NCI-H460 (cell line): ENCODE results near the gene ROCK2. TPM values are rescaled to one million over a fixed set of nuclear protein-coding genes. Genes with fewer than 3 reads are reported as not detected.
"Not testable (repeated sequence)": the region's sequence is repeated elsewhere in the genome, so short reads cannot be mapped to it uniquely, and the experiment has no call there.

ENCODE experiments used
- DNase-seq: peaks from one replicate; pipeline ENCODE4 v3.0.0-alpha.2; 2016; ENCODE audit warnings: low read depth; ENCODE audit errors: extremely low read depth
- total RNA-seq: library from RNA; depleted of rRNA; stranded (reverse); fragments of >200 nt; shearing (Covaris generic); gene quantifications from 2 replicates; pipeline ENCODE4 v1.2.3, GENCODE V29; 2014

ROCK2 gene
- total RNA-seq, 1 experiment from 2014 or later: 31.7 TPM

DNA sequence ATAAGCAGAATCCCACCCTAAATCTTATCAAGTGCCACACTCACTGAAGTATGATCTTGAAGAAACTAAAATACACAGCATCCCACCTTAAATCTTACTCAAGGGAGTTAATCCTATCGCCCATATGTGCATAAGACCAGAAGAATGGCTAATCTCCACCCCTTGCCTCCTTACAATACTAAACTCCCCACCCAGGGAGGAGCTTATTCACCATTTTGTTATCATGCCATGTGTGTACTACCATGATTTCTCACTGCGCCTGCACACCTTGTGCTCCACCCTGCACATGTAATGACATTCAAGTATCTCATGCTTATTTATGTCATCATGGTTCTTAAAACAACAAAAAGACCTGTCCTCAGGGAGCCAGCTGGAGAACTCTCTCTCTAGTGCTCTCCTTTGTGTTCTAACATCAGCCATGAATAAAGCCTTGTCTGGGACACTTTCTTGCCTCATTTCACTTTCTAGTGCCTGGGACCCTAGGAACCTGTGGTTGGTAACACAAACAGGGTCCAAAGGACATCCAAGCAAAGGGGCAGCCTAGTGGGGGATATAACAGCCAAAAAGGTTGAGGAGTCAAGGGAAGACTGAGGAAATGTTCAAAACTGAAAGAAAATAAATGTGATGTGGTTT is 101.8 kb downstream of the ROCK2 start:
- DNase-seq: no peak

DNA sequence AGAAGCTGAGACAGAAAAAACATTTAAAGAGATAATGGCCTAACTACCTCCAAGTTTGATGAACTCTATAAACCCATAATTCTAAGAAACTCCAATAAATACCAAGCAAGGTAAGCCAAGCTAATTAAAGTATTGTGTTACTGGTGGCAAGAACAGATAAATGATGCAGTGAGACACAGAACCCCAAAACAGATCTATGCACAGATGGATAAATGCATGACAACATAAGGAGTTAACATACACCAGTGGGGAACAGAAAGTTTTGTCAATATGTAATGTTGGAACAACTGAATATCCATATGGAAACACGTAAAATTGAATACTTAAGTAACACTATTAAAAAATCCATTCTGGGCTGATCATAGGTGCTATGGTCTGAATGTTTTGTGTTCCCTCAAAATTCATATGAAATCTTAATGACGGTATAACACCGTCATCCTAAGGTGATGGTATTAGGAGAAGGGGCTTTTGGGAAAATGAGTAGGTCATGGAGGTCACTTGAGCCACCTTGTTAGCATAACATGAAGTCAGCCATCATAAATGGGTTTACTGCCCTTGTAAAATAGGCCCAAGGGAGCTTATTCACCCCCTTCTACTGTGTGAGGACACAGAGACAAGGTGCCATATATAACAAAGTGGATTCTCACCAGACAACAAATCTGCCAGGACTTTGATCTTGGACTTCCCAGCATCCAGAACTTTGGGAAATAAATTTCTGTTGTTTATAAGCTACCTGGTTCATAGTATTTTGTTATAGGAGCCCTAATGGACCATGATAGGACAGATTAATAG is 102.8 kb downstream of the ROCK2 start:
- no peak for DNase-seq

DNA sequence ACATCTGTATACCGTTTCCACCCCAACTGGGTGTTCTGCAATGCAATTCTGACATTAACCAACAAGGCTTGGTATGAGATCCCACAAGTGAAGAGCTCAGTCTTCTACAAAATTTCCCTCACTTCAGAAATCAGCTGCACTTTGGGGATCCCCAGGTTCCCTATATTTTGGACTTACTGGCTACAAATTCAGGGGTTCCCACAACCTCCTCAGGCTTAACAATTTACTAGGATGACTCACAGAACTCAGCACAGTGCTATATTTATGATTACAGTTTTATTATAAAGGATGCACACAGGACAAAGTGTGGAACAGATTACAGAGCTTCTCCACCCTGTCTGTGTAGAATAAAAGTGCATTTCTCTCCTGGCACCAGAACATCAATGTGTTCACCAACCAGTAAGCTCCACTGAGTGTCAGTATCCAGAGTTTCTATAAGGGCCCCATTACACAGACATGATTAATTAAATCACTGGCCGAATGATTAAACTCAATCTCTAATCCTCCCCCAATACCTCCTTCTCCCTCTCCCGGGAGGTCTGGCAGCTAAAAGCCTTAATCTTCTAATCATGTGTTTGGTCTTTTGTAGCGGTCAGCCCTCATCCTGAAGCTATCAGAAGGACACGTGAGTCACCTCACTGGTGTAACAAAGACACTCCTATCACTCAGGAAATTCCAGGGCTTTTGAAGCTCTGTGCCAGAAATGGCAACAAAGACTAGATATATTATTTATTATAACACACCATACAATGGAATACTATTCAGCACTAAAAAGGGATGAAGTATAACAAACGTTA is 104.6 kb downstream of the ROCK2 start:
- DNase-seq: no peak

DNA sequence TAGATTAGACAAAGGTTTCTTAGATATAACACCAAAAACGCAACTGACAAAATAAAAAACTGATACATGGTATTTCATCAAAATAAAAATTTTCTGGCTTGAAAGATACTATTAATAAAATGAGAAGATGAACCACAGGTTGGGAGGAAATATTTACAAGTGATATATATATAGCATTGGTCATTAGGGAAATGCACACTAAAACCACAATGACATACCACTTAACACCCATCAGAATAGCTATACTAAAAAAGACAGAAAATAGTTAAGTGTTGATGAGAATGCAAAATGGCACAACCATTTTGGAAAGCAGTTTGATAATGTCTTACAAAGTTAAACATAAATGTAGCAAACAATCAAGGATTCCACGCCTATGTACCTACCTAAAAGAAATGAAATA is 105.3 kb downstream of the ROCK2 start:
- no peak for DNase-seq

DNA sequence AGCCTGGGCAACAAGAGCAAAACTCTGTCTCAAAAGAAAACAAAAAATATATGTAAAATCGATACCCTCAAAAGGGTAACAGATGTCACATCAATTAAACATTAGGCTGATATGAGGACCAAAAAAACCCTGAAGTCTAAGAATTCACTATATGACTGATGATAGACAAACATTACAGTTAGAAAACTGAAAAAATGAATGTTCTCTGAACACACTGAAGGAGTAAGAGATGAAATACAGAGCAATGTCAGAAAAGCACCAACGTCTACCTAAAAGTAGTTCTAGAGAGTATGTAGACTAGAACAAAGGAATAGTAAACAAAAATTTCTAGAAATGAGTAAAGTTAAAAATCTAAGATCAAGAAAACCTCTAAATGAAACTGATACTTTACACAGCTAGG is 107.3 kb downstream of the ROCK2 start:
- no peak for DNase-seq

DNA sequence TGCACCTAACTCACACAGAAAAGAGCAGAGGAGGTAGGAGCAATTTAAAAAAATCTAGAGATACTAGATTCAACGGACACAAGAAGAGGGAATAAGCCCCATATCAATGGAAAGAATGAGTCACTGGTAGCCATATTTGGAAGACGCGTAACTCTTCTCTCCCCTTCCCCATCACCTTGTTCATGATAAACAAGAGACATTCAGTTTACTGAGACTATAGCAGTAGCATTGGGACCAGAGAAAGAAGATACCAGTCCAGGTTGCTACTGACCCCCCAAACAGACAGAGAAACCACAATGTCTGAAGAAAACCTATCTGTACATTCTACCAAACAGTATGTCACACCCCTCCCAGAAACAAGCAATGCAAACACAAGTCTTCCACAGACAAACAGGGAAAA is 108.1 kb downstream of the ROCK2 start:
- no peak for DNase-seq

DNA sequence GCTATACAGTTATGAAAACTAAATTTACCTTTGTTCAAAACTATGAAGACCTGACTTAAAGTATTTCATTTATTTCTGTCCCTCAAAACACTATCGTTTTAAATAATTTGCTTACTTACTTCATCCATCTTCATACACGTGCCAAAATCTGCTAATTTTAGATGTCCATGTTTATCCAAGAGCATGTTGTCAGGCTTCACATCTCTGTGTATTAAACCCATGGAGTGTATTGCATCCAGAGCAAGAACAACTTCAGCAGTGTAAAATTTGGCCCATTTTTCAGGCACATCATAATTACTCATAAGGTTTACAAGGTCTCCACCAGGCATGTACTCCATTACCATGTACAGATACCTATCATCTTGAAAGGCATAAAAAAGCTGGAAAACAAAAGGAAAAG is 108.9 kb downstream of the ROCK2 start:
- no peak for DNase-seq

DNA sequence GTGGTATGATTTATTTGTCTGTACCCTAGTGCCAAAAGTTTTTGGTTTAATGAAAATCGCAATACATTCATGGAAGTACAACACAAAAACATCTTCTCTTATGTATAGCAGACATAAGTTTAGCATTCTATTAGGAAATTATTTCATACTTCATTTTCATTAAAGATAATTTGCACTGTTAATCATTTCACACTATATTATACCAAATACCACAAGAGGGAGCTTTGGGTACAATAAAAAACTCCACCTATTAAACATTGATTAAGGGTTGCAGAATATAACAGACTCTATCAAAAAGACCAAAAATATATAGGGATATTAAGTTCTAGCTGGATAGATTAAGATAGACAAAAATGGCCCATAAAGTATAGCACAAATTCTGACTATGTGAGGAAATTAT is 110.1 kb downstream of the ROCK2 start:
- peak; percentile 27 for DNase-seq

DNA sequence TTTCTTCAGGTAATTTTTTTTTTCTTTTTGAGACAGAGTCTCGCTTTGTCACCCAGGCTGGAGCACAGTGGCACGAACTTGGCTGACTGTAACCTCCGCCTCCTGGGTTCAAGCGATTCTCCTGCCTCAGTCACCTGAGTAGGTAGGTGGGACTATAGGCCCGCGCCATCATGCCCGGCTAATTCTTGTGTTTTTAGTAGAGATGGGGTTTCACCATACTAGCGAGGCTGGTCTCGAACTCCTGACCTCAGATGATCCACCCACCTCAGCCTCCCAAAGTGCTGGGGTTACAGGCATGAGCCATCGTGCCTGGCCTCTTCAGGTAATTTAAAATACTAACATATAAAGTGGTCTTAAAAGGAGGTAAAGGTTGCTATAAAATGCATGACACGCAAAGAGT is 113.2 kb downstream of the ROCK2 start:
- not testable (repeated sequence) for DNase-seq

DNA sequence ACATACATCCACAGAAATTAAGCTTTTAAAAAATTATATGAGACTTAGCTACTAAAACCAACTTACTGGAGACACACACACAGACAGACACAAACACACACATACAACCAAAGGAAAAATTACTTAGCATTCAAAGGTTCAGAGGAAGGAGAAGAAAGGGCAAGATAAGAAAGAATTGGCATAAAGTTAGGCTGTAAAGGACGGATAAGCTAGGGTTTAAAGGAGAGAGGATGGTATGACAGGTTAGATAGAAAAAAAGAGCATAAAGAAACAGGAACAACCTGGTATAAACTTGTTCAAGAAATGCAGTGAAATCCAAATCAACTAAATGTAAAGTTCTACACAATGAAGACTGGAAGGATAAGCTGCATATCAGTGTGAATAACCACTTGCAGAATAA is 115.7 kb downstream of the ROCK2 start:
- DNase-seq: no peak

DNA sequence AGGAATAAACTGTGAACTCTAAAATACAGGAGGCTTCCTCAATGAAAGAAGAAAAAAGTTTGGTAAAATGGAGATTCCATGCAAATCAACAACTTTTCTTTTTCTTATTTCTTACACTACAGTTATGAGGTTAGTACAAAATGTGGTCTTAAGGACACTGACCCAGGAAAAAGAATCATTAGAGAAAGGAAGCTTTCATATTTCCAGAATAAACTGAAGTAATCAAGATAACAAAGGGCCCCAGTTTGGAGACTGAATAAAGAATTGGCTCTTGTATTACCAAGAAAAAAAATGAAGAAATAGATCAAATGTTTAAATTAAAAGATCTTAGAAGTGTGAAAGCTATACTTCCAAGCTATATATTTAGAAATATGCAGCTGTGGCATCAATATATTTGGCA is 116.8 kb downstream of the ROCK2 start:
- no peak for DNase-seq

DNA sequence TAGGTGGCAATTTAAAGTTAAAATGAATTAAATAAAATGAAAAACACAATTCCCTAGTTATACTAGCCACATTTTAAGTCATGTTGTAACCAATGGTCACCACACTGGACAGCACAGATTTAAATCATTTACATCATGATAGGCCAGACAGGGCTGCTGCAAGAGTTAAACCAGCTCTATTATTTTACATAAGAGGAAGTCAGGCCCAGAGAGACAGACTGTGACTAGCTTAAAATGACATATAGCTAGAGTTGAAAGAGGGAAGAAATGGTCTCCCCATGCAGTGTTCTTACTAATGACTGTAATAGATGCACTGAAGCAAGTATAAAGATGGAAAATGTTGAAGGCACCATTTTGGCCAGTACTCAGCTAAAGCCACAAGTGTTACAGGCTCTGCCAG is 119.5 kb downstream of the ROCK2 start:
- no peak for DNase-seq

DNA sequence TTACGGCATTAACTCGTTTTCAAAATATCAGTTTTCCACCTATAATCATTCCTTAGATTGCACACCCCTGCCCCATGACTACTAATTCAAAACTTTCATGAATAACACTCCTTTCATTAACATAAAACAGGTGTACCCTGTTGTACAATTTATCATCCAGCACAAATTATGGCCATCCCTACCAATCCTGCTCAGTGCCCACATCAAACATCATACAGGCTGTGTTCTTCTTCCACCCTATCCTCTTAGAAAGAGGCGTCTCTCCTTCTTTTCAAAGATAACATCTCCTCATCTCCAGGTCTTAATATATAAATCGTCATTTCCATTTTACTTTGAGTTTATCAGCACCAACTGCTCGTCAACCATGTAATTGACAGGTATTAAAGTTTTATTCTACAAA is 121.6 kb downstream of the ROCK2 start:
- DNase-seq: no peak

DNA sequence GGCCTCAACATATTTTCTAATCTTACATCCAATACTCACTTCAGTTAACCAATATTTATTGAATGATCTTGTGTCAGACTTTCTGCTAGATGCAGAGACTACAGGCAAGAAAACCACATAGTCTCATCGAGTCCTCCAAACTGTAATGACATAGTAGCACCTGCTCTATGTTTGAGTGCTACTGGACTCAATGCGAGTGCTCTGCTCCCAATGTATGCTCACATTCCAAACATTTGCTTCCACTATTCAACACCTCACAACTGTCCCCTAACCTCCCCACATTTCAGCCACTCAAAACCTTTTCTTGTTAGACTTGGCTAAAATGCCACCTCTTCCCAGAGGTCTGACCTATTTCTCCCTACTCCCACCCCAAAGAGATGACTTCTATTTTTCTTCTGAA is 124.0 kb downstream of the ROCK2 start:
- DNase-seq: no peak

DNA sequence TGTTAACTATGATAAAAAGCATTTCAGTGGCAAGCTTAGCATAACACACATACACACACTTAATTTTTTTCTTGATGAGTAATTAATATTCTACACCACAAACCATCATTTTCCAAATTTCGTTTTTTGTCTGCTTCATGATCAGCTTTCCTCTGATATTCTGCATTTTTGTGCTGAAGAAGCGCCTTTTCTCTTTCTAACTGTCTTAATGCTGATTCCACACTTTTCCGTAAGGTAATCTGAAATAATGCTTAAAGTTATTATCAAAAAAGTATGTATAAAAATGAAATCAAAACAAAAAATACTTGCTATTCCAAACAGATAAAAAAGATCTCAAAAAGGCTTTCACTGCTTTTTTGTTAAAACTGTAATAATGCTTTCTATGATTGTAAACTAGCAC is 129.0 kb downstream of the ROCK2 start:
- DNase-seq: no peak

DNA sequence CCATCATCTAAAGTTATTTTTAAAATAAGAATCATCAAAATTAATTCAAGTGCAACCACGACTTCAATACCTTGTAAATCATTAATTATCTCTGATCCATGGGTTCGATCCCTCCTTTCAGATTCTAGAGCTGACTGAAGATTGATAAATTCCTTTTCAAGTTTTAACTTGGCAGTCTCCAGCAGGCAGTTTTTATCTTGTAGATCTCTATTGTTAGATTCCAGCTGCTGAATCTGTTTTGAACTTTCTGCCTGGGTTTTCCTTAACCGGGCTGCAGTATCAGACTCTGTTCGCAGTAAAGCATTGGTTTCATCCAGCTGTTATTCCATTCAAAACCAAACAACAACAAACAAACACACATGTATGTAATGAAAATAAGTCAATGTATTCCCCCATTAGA is 129.7 kb downstream of the ROCK2 start:
- DNase-seq: no peak

DNA sequence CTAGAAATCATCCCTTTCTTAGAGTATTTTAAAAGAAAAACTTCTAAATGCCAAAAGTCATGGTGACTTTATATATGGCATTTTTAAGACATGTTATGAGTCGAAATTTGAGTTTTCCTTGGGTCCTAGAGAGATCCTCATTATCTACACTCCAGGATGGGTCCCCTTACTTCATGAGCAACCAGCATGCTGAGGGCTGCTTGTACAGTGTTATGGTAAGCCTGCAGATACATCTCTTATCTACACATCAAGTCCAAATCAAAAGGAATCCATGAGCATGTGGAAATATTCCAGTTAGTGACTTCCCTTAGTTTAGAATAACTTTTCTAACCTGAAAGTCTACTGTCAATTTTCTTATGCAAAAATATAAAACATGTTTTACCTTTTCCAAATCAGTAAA is 130.5 kb downstream of the ROCK2 start:
- DNase-seq: no peak

DNA sequence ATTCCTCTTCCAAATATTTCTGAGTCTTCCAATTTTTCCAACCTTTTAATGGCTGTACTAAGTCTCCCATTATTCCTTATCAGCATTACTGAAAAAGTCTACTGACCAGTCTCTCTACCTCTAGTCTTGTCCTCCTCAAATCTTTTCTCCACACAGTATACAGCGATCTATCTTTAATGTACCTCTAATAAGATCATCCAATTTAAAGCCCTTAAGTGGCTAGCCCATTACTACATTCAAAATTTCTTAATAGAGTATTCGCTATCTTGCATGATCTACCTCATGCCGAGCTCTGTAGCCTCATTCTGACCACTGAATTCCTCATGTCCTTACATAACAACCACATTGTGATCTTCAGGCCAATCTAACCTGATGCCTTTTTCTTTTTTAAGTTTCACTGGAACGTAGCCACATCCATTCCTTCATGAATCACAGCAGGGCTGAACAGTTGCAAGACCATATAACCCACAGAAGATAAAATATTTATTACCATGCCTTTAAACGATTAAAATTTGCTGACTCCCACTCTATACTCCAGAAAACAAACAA is 131.3 kb downstream of the ROCK2 start:
- no peak for DNase-seq

DNA sequence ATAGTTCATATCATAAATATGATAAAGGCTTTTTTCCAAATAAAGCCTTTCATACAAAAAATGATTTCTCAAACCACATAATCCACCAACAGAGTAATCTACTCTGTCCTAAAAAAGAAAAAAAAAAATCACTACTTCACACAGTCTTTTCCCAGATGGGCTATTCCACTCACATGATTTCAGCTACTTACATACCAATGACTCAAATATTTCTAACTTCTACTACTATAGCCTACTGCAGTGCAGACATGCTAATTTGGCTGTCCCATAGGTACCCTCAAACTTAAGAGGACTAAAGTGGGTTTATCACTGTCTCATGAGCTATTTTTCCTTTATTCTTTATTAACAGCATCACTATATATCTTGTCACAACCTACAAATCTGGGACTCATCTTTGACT is 131.8 kb downstream of the ROCK2 start:
- no peak for DNase-seq

DNA sequence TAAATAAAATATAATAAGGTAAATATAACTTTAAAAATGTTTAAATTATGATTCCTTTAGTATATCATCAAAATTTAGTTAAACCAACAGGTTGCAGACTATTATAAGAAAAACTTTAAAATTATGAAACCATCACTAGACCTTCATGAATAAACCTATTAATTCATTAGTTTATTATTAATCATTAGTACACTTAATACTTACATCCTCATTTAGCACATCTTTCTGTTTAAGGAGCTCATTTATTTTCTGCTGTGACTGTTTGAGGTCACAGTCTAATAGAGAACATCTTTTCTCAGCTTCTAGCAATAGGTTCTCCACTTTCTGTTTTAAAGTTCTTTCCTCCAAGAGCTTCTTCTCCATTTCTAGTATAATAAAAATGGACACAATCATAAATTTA is 136.4 kb downstream of the ROCK2 start:
- no peak for DNase-seq

DNA sequence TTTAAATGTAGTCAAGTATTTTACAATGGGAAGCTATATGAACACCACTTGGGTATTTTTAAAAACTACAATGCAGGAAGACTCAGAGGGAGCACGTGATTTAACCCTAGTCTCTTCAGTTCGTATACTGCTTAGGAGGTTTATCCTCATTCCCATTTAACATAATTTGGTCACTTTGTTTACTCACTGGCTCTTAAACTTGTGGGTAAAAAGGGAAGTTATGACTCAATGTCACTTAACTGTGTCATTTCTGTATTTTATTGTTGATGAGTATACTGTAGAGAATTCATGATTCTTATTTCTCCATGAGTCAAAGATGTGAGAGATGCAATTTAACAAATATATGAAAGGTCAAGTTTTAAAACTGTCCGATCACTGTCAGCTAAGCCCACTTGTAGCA is 141.0 kb downstream of the ROCK2 start:
- peak; percentile 69 for DNase-seq

DNA sequence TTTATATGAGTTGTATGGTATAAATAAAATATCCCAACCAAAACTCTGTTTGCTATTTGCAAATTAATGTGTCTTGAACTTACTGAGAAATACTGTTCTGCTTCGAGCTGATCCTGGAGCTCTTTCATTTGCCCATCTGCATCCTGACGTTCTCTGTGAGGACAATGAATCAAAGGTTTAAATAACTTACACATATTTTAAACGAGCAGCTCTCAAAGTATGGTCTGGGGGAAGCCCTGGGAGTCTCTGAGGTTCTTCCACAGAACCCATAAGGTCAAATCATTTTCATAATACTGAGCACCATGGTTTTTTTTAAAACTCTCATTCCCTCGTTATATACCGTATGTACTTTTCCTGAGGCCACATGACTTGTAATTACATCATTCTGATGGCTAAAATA is 142.5 kb downstream of the ROCK2 start:
- no peak for DNase-seq
